Dendritic cell treated with granulocyte-macrophage colony-stimulating factor and Interleukin-4, amounts not matched to agents 40 ng/mL and 50 ng/mL, for 4 days (primary cell): ENCODE measurements around the gene TEX44.

Source experiments
- H3K27ac Mint-ChIP-seq: one replicate; pipeline ENCODE4 v1.8.0; 2022; ENCODE audit warnings: mild to moderate bottlenecking, mixed read lengths
- H3K27me3 Mint-ChIP-seq: one replicate; pipeline ENCODE4 v1.8.0; 2022; ENCODE audit warnings: mild to moderate bottlenecking, mixed read lengths
- H3K36me3 Mint-ChIP-seq: one replicate; pipeline ENCODE4 v1.8.0; 2022; ENCODE audit warnings: low read depth, mixed read lengths
- H3K4me1 Mint-ChIP-seq: one replicate; pipeline ENCODE4 v1.8.0; 2022; ENCODE audit warnings: low read depth, mixed read lengths
- H3K4me3 Mint-ChIP-seq: one replicate; pipeline ENCODE4 v1.8.0; 2022; ENCODE audit warnings: mild to moderate bottlenecking, moderate library complexity, mixed read lengths
- H3K9me3 Mint-ChIP-seq: one replicate; pipeline ENCODE4 v1.8.0; 2022; ENCODE audit warnings: mixed read lengths
- intact Hi-C: fragments of 100-400 bp; cut with micrococcal nuclease; formaldehyde crosslinking; loops from one replicate; pipeline ENCODE4 v1.15.0; 2022

Gene TEX44

DNA sequence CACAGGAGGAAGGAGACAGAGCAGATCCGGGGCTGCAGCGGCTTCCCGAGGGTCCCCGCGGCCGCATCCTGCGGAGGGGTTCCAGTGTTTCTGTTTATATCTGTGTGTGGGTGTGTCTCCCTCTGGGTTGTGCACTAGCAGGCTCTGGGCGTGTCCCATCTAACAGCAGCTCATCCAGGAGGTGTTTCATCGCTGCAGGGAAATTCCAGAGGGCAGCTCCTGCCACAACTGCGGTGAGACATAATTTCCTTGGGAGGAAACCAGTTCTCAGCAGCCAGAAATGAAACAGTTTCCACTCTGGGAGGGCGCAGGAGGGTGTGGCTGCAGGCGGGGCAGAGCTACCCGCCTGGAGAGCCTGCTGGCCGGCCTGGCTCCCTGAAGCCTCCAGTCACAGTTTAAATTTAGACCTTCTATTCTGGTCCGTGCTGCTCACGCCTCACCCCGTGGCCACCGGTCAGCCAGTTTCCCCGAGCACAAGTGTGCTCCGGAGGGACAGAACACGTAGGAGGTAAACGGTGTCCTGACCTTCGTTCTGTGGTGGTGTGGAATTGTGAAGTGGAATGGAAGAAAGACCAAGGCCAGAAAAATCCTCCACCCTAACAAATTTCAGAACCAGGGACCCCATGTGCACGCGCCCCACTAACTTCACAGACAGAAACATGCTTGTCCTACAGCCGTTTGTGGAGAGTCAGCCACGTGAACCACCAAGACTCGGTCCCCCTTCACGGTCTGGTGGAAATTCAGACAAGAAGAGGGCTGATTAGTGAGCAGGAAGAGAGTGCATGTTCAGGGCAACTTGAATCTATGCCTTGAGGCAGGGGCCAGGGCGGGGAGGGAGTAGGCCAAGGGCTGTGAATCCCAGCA is 50.2 kb downstream of the TEX44 start:
- peak overlapping the region; percentile 77 for H3K27ac Mint-ChIP-seq
- H3K4me3 Mint-ChIP-seq = peak overlapping the region; percentile 62
- H3K27me3 Mint-ChIP-seq = peaks cover 10% of the 10 kb centered on the region
- H3K36me3 Mint-ChIP-seq = no peaks in the 10 kb centered on the region
- H3K4me1 Mint-ChIP-seq = peaks cover 25% of the 10 kb centered on the region
- intact Hi-C loops = loop anchor here (2.0 kb wide), 1 partner anchor 30 kb away; no protein-coding TSS in a partner anchor
- H3K9me3 Mint-ChIP-seq = no peaks in the 10 kb centered on the region

DNA sequence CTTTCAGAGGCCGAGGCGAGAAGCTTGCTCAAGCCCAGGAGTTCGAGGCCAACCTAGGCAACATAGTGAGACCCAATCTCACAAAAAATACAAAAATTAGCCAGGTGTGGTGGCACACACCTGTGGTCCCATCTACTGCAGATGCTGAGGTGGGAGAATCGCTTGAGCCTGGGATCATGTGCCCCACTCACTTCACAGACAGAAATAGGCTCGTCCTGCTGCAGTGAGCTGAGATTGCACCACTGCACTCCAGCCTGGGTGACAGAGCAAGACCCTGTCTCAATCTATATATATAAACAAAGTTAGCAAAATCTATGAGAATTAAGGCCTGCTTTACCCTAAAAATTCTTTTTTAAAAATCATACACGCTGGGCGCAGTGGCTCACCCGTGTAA is 50.8 kb downstream of the TEX44 start:
- H3K27me3 Mint-ChIP-seq = peaks cover 10% of the 10 kb centered on the region
- peaks cover 28% of the 10 kb centered on the region for H3K4me1 Mint-ChIP-seq
- intact Hi-C loops = loop anchor here (2.0 kb wide), 1 partner anchor 31 kb away; no protein-coding TSS in a partner anchor
- H3K36me3 Mint-ChIP-seq = no peaks in the 10 kb centered on the region
- peak overlapping the region; percentile 77 for H3K27ac Mint-ChIP-seq
- no peaks in the 10 kb centered on the region for H3K9me3 Mint-ChIP-seq
- H3K4me3 Mint-ChIP-seq = no peak overlapping the region
